ENCODE measurements around the gene PANK3. TPM values are rescaled to one million over a fixed set of nuclear protein-coding genes. Genes with fewer than 3 reads are reported as not detected.
"Not testable (repeated sequence)": the region's sequence is repeated elsewhere in the genome, so short reads cannot be mapped to it uniquely, and the experiment has no call there.

The PANK3 gene
- total and polyA plus RNA-seq, 2 donors: 7.3 to 20.3 TPM

- Histone ChIP-seq H3K4me3 (ENCODE audit: low read length in 2 of 2) (no peak overlapping the region), H3K9me3 (ENCODE audit: control insufficient read depth in 2 of 2, insufficient read depth in 1 of 2, low read length in 1 of 2) (no peaks in the 10 kb centered on the region), H3K36me3 (ENCODE audit: control insufficient read depth in 2 of 2, insufficient read depth in 2 of 2, low read length in 1 of 2) (peaks cover 8 to 21% of the 10 kb centered on the region in 2 donors), H3K4me1 (ENCODE audit: control insufficient read depth in 2 of 2, insufficient read depth in 2 of 2, low read length in 2 of 2) (no peaks in the 10 kb centered on the region), H3K27ac (ENCODE audit: low read depth in 1 of 2, low read length in 1 of 2) (no peak overlapping the region), H3K27me3 (ENCODE audit: control insufficient read depth in 2 of 2, insufficient read depth in 1 of 2, low read length in 1 of 2) (no peaks in the 10 kb centered on the region)
- WGBS: 99% methylated on average over 7 of the region's 7 CpGs
- no peak for DNase-seq (ENCODE audit: low read depth in 6 of 9, low spot score in 9 of 9)
Measured at GRCh38 chr5:168549554-168549953, 29.6 kb downstream of the PANK3 start.

GRCh38 chr5:168537176-168537575 lies 42.0 kb downstream of the PANK3 start:
- DNase-seq (ENCODE audit: low read depth in 6 of 9, low spot score in 9 of 9): no peak
- Histone ChIP-seq H3K27ac (ENCODE audit: low read depth in 1 of 2, low read length in 1 of 2) (no peak overlapping the region), H3K27me3 (ENCODE audit: control insufficient read depth in 2 of 2, insufficient read depth in 1 of 2, low read length in 1 of 2) (peaks cover 0 to 7% of the 10 kb centered on the region in 2 donors), H3K9me3 (ENCODE audit: control insufficient read depth in 2 of 2, insufficient read depth in 1 of 2, low read length in 1 of 2) (no peaks in the 10 kb centered on the region), H3K4me3 (ENCODE audit: low read length in 2 of 2) (no peak overlapping the region), H3K4me1 (ENCODE audit: control insufficient read depth in 2 of 2, insufficient read depth in 2 of 2, low read length in 2 of 2) (no peaks in the 10 kb centered on the region), H3K36me3 (ENCODE audit: control insufficient read depth in 2 of 2, insufficient read depth in 2 of 2, low read length in 1 of 2) (no peaks in the 10 kb centered on the region)
- 83% methylated on average over 2 of the region's 2 CpGs for WGBS

- not testable (repeated sequence) for H3K9me3 ChIP-seq (ENCODE audit: control insufficient read depth in 2 of 2, insufficient read depth in 1 of 2, low read length in 1 of 2)
Measured at GRCh38 chr5:168534351-168534750, 44.8 kb downstream of the PANK3 start.

GRCh38 chr5:168531987-168532864 lies 46.9 kb downstream of the PANK3 start:
- 65% methylated on average over 6 of the region's 6 CpGs for WGBS
- peaks cover 0 to 12% of the 10 kb centered on the region in 2 donors for H3K9me3 ChIP-seq (ENCODE audit: control insufficient read depth in 2 of 2, insufficient read depth in 1 of 2, low read length in 1 of 2)
- H3K4me1 ChIP-seq (ENCODE audit: control insufficient read depth in 2 of 2, insufficient read depth in 2 of 2, low read length in 2 of 2): peaks cover 0 to 2% of the 10 kb centered on the region in 2 donors
- H3K27me3 ChIP-seq (ENCODE audit: control insufficient read depth in 2 of 2, insufficient read depth in 1 of 2, low read length in 1 of 2): peaks cover 32 to 43% of the 10 kb centered on the region in 2 donors
- no peak for DNase-seq (ENCODE audit: low read depth in 6 of 9, low spot score in 9 of 9)
- no peak overlapping the region for H3K27ac ChIP-seq (ENCODE audit: low read depth in 1 of 2, low read length in 1 of 2)
- H3K4me3 ChIP-seq (ENCODE audit: low read length in 2 of 2): no peak overlapping the region
- H3K36me3 ChIP-seq (ENCODE audit: control insufficient read depth in 2 of 2, insufficient read depth in 2 of 2, low read length in 1 of 2): no peaks in the 10 kb centered on the region

More at GRCh38 chr5:168534351-168534750, 44.8 kb downstream of the PANK3 start:
- not testable (repeated sequence) for H3K4me3 ChIP-seq (ENCODE audit: low read length in 2 of 2); DNase-seq (ENCODE audit: low read depth in 6 of 9, low spot score in 9 of 9); H3K36me3 ChIP-seq (ENCODE audit: control insufficient read depth in 2 of 2, insufficient read depth in 2 of 2, low read length in 1 of 2); H3K4me1 ChIP-seq (ENCODE audit: control insufficient read depth in 2 of 2, insufficient read depth in 2 of 2, low read length in 2 of 2); H3K27ac ChIP-seq (ENCODE audit: low read depth in 1 of 2, low read length in 1 of 2)
- WGBS: 93% methylated on average over 7 of the region's 7 CpGs
- H3K27me3 ChIP-seq (ENCODE audit: control insufficient read depth in 2 of 2, insufficient read depth in 1 of 2, low read length in 1 of 2): peaks cover 19 to 32% of the 10 kb centered on the region in 2 donors

GRCh38 chr5:168531191-168531590 lies 48.0 kb downstream of the PANK3 start:
- Histone ChIP-seq H3K4me3 (ENCODE audit: low read length in 2 of 2) (no peak overlapping the region), H3K9me3 (ENCODE audit: control insufficient read depth in 2 of 2, insufficient read depth in 1 of 2, low read length in 1 of 2) (peaks cover 0 to 12% of the 10 kb centered on the region in 2 donors), H3K27ac (ENCODE audit: low read depth in 1 of 2, low read length in 1 of 2) (no peak overlapping the region), H3K27me3 (ENCODE audit: control insufficient read depth in 2 of 2, insufficient read depth in 1 of 2, low read length in 1 of 2) (peaks cover 32 to 43% of the 10 kb centered on the region in 2 donors), H3K36me3 (ENCODE audit: control insufficient read depth in 2 of 2, insufficient read depth in 2 of 2, low read length in 1 of 2) (no peaks in the 10 kb centered on the region), H3K4me1 (ENCODE audit: control insufficient read depth in 2 of 2, insufficient read depth in 2 of 2, low read length in 2 of 2) (peaks cover 0 to 2% of the 10 kb centered on the region in 2 donors)
- 84% methylated on average over 5 of the region's 5 CpGs for WGBS
- DNase-seq (ENCODE audit: low read depth in 6 of 9, low spot score in 9 of 9): no peak

GRCh38 chr5:168530621-168531150 lies 48.5 kb downstream of the PANK3 start:
- 80% methylated on average over 4 of the region's 4 CpGs for WGBS

GRCh38 chr5:168529374-168530234 lies 49.6 kb downstream of the PANK3 start:
- 19% methylated on average over 124 of the region's 125 CpGs for WGBS
- Histone ChIP-seq H3K4me3 (ENCODE audit: low read length in 2 of 2) (peak overlapping the region in 1 of 2 donors; percentile 46), H3K36me3 (ENCODE audit: control insufficient read depth in 2 of 2, insufficient read depth in 2 of 2, low read length in 1 of 2) (no peaks in the 10 kb centered on the region), H3K9me3 (ENCODE audit: control insufficient read depth in 2 of 2, insufficient read depth in 1 of 2, low read length in 1 of 2) (peaks cover 0 to 12% of the 10 kb centered on the region in 2 donors), H3K27ac (ENCODE audit: low read depth in 1 of 2, low read length in 1 of 2) (no peak overlapping the region), H3K4me1 (ENCODE audit: control insufficient read depth in 2 of 2, insufficient read depth in 2 of 2, low read length in 2 of 2) (peaks cover 0 to 2% of the 10 kb centered on the region in 2 donors), H3K27me3 (ENCODE audit: control insufficient read depth in 2 of 2, insufficient read depth in 1 of 2, low read length in 1 of 2) (peaks cover 32 to 43% of the 10 kb centered on the region in 2 donors)
- no peak for DNase-seq (ENCODE audit: low read depth in 6 of 9, low spot score in 9 of 9)

More at GRCh38 chr5:168530621-168531150, 48.5 kb downstream of the PANK3 start:
- Histone ChIP-seq H3K4me3 (ENCODE audit: low read length in 2 of 2) (no peak overlapping the region), H3K27ac (ENCODE audit: low read depth in 1 of 2, low read length in 1 of 2) (no peak overlapping the region), H3K36me3 (ENCODE audit: control insufficient read depth in 2 of 2, insufficient read depth in 2 of 2, low read length in 1 of 2) (no peaks in the 10 kb centered on the region), H3K27me3 (ENCODE audit: control insufficient read depth in 2 of 2, insufficient read depth in 1 of 2, low read length in 1 of 2) (peaks cover 32 to 43% of the 10 kb centered on the region in 2 donors), H3K4me1 (ENCODE audit: control insufficient read depth in 2 of 2, insufficient read depth in 2 of 2, low read length in 2 of 2) (peaks cover 0 to 2% of the 10 kb centered on the region in 2 donors), H3K9me3 (ENCODE audit: control insufficient read depth in 2 of 2, insufficient read depth in 1 of 2, low read length in 1 of 2) (peaks cover 0 to 12% of the 10 kb centered on the region in 2 donors)
- DNase-seq (ENCODE audit: low read depth in 6 of 9, low spot score in 9 of 9): no peak

- peak in 8 of 9 donors; percentile 16 to 68 (median 28) for DNase-seq (ENCODE audit: low read depth in 6 of 9, low spot score in 9 of 9)
- H3K4me3 ChIP-seq (ENCODE audit: low read length in 2 of 2): peak within 1 kb of the TSS in 1 of 2 donors; percentile 46
- no peak within 1 kb of the TSS for H3K27ac ChIP-seq (ENCODE audit: low read depth in 1 of 2, low read length in 1 of 2)
- H3K27me3 ChIP-seq (ENCODE audit: control insufficient read depth in 2 of 2, insufficient read depth in 1 of 2, low read length in 1 of 2): peaks cover 32 to 43% of the 10 kb centered on the region in 2 donors
- WGBS: 17% methylated on average over 38 of the region's 38 CpGs
- H3K36me3 ChIP-seq (ENCODE audit: control insufficient read depth in 2 of 2, insufficient read depth in 2 of 2, low read length in 1 of 2): peaks cover 0 to 3% of the 10 kb centered on the region in 2 donors
- peaks cover 0 to 12% of the 10 kb centered on the region in 2 donors for H3K9me3 ChIP-seq (ENCODE audit: control insufficient read depth in 2 of 2, insufficient read depth in 1 of 2, low read length in 1 of 2)
- peaks cover 0 to 2% of the 10 kb centered on the region in 2 donors for H3K4me1 ChIP-seq (ENCODE audit: control insufficient read depth in 2 of 2, insufficient read depth in 2 of 2, low read length in 2 of 2)
Measured at GRCh38 chr5:168528521-168529373, 50.4 kb downstream of the PANK3 start, which contains the start of gene FBLL1. Gene FBLL1 (plus strand): TSS chr5:168529305. CDS start chr5:168529505, 200 bp downstream.

All from thymus (tissue), 11 donors.